Liver (tissue), 9 donors: ENCODE measurements around the gene PLCL1. TPM values are rescaled to one million over a fixed set of nuclear protein-coding genes. Genes with fewer than 3 reads are reported as not detected.

ENCODE experiments used
- DNase-seq: peaks from one replicate; pipeline ENCODE4 v3.0.0-alpha.2; 2017; ENCODE audit warnings: low spot score
- H3K27ac ChIP-seq, 2 donors: one replicate each; pipeline ENCODE4 v1.7.0; 2013; ENCODE audit warnings: inconsistent platforms in 2 of 2, low read length in 2 of 2, control low read depth in 1 of 2, low read depth in 1 of 2, mild to moderate bottlenecking in 1 of 2
- H3K27me3 ChIP-seq, 4 donors: one replicate each; pipeline versions ENCODE4 v1.6.1 to v1.7.0; 2013; ENCODE audit warnings: low read length in 3 of 4, inconsistent platforms in 1 of 4, mild to moderate bottlenecking in 1 of 4, moderate library complexity in 1 of 4; ENCODE audit not compliant: control insufficient read depth in 4 of 4, insufficient read depth in 4 of 4
- H3K36me3 ChIP-seq, 4 donors: one replicate each; pipeline versions ENCODE4 v1.6.1 to v1.7.0; 2013; ENCODE audit warnings: low read length in 3 of 4, mild to moderate bottlenecking in 3 of 4, low read depth in 1 of 4, moderate library complexity in 1 of 4; ENCODE audit not compliant: control insufficient read depth in 4 of 4, insufficient read depth in 3 of 4
- H3K4me1 ChIP-seq, 4 donors: one replicate each; pipeline versions ENCODE4 v1.6.1 to v1.7.0; 2013; ENCODE audit warnings: low read length in 3 of 4, mild to moderate bottlenecking in 3 of 4, moderate library complexity in 1 of 4; ENCODE audit not compliant: control insufficient read depth in 4 of 4, insufficient read depth in 4 of 4
- H3K4me3 ChIP-seq, 3 donors: one replicate each; pipeline versions ENCODE4 v1.6.1 to v1.7.0; 2013; ENCODE audit warnings: low read length in 3 of 3, control low read depth in 1 of 3, low read depth in 1 of 3, mild to moderate bottlenecking in 1 of 3
- H3K9ac ChIP-seq, 2 donors: one replicate each; pipeline ENCODE4 v1.7.0; 2013; ENCODE audit warnings: low read length in 2 of 2, mild to moderate bottlenecking in 2 of 2, moderate library complexity in 2 of 2, control low read depth in 1 of 2, low read depth in 1 of 2
- H3K9me3 ChIP-seq, 4 donors: one replicate each; pipeline versions ENCODE4 v1.6.1 to v1.7.0; 2013; ENCODE audit warnings: low read length in 3 of 4; ENCODE audit not compliant: control insufficient read depth in 4 of 4
- ATF3 ChIP-seq: IDR thresholded peaks from 2 replicates; pipeline ENCODE4 v1.6.1; 2016; ENCODE audit warnings: antibody characterized with exemption
- CTCF ChIP-seq: fragments of 150-350 bp; IDR thresholded peaks from 2 replicates; pipeline ENCODE4 v1.5.1; 2017; ENCODE audit warnings: improper control_type of control experiment, low read depth, low read length; ENCODE audit not compliant: missing input control
- EGR1 ChIP-seq, 2 donors: IDR thresholded peaks; 2 replicates each; pipeline ENCODE4 v1.6.1; 2016 to 2018; ENCODE audit warnings: antibody characterized with exemption in 2 of 2, low read depth in 2 of 2
- FOXA1 ChIP-seq: IDR thresholded peaks from 2 replicates; pipeline ENCODE4 v1.6.1; 2016; ENCODE audit warnings: antibody characterized with exemption
- FOXA2 ChIP-seq: IDR thresholded peaks from 2 replicates; pipeline ENCODE4 v1.6.1; 2016; ENCODE audit warnings: antibody characterized with exemption
- GABPA ChIP-seq, 2 donors: IDR thresholded peaks in 1 of 2; conservative IDR thresholded peaks in 1 of 2; 2 replicates each; pipeline ENCODE4 v1.6.1; 2016; ENCODE audit warnings: antibody characterized with exemption in 2 of 2, mild to moderate bottlenecking in 1 of 2, moderate library complexity in 1 of 2
- HNF4A ChIP-seq, 2 donors: conservative IDR thresholded peaks; 2 replicates each; pipeline ENCODE4 v1.6.1; 2016; ENCODE audit warnings: antibody characterized with exemption in 2 of 2, mild to moderate bottlenecking in 2 of 2
- HNF4G ChIP-seq: IDR thresholded peaks from 2 replicates; pipeline ENCODE4 v1.6.1; 2016; ENCODE audit warnings: antibody characterized with exemption
- JUND ChIP-seq, 2 donors: IDR thresholded peaks; 2 replicates each; pipeline ENCODE4 v1.6.1; 2016; ENCODE audit warnings: antibody characterized with exemption in 2 of 2
- MAX ChIP-seq: IDR thresholded peaks from 2 replicates; pipeline ENCODE4 v1.6.1; 2016; ENCODE audit warnings: antibody characterized with exemption
- NR2F2 ChIP-seq: IDR thresholded peaks from 2 replicates; pipeline ENCODE4 v1.6.1; 2016; ENCODE audit warnings: antibody characterized with exemption
- RAD21 ChIP-seq, 2 donors: IDR thresholded peaks; 2 replicates each; pipeline ENCODE4 v1.6.1; 2016; ENCODE audit warnings: antibody characterized with exemption in 2 of 2, mild to moderate bottlenecking in 2 of 2
- RXRA ChIP-seq, 2 donors: IDR thresholded peaks; 2 replicates each; pipeline ENCODE4 v1.6.1; 2017 to 2018; ENCODE audit warnings: antibody characterized with exemption in 2 of 2, mild to moderate bottlenecking in 1 of 2
- SP1 ChIP-seq: IDR thresholded peaks from 2 replicates; pipeline ENCODE4 v1.6.1; 2018; ENCODE audit warnings: antibody characterized with exemption, mild to moderate bottlenecking
- TAF1 ChIP-seq: conservative IDR thresholded peaks from 2 replicates; pipeline ENCODE4 v1.6.1; 2016; ENCODE audit warnings: antibody characterized with exemption, mild to moderate bottlenecking
- YY1 ChIP-seq: IDR thresholded peaks from 2 replicates; pipeline ENCODE4 v1.6.1; 2016; ENCODE audit warnings: antibody characterized with exemption, mild to moderate bottlenecking
- ZBTB33 ChIP-seq: IDR thresholded peaks from 2 replicates; pipeline ENCODE4 v1.6.1; 2016; ENCODE audit warnings: antibody characterized with exemption
- WGBS: extraction: QIAGEN DNeasy Blood & Tissue Kit; methylation state at CpG from one replicate; pipeline ENCODE4 v1.1.7; 2013; 5-methylcytosine and 5-hydroxymethylcytosine counted together
- polyA plus RNA-seq, 2 donors: library from polyadenylated mRNA; stranded (reverse) in 1 of 2; unstranded in 1 of 2; fragments of 200-250 nt in 1 of 2; fragments of >200 nt in 1 of 2; fragmentation: Nextera tagmentation in 1 of 2; extraction: Ambion mirVana in 1 of 2; gene quantifications; one replicate each; pipeline versions ENCODE4 v1.2.1 to v1.2.3, GENCODE V29; 2013 to 2015
- total RNA-seq, 2 donors: library from RNA; depleted of rRNA; stranded (reverse); fragments of >200 nt; gene quantifications; one replicate each; pipeline ENCODE4 v1.2.3, GENCODE V29; 2014
- donor health status: healthy.
- donor health status: healthy.
- donor health status: healthy.
- donor health status: healthy.
- donor health status: healthy.

Gene PLCL1
- total and polyA plus RNA-seq, 4 donors, result 0.08 to 0.59 (median 0.31) TPM

- TF ChIP-seq HNF4G, result no peak
- no peak for TF ChIP-seq NR2F2
- Histone ChIP-seq H3K4me1 (no peaks in the 10 kb centered on the region), H3K27ac (no peak overlapping the region), H3K27me3 (no peaks in the 10 kb centered on the region), H3K9me3 (no peaks in the 10 kb centered on the region), H3K36me3 (no peaks in the 10 kb centered on the region), H3K4me3 (no peak overlapping the region), H3K9ac (no peak overlapping the region)
- 61% methylated on average over 3 of the region's 3 CpGs for WGBS
- no peak for DNase-seq
Measured at GRCh38 chr2:197913084-197913483, 108.7 kb downstream of the PLCL1 start.

- no peak for DNase-seq
- H3K4me1 ChIP-seq, result no peaks in the 10 kb centered on the region
- H3K27ac ChIP-seq, result no peak overlapping the region
- no peaks in the 10 kb centered on the region for H3K27me3 ChIP-seq
- H3K36me3 ChIP-seq, result no peaks in the 10 kb centered on the region
- TF ChIP-seq NR2F2, result no peak
- no peak for TF ChIP-seq TAF1
- no peak for TF ChIP-seq MAX
- TF ChIP-seq SP1, result no peak
- no peak for TF ChIP-seq RXRA (IDR thresholded peaks at IDR 0.05)
- TF ChIP-seq ATF3, result no peak
- TF ChIP-seq EGR1 (IDR thresholded peaks at IDR 0.05; ENCODE audit: low read depth in 2 of 2), result no peak
- no peak for TF ChIP-seq FOXA2
- TF ChIP-seq FOXA1, result no peak
- no peak for TF ChIP-seq HNF4G
- TF ChIP-seq RAD21 (IDR thresholded peaks at IDR 0.05), result no peak
- TF ChIP-seq CTCF, result no peak
- no peak for TF ChIP-seq JUND (IDR thresholded peaks at IDR 0.05)
- TF ChIP-seq YY1, result no peak
- no peak for TF ChIP-seq ZBTB33
- no peak for TF ChIP-seq GABPA (IDR thresholded peaks at IDR 0.05 in 1 of 2, conservative IDR thresholded peaks at IDR 0.05 in 1 of 2)
- no peak for TF ChIP-seq HNF4A (conservative IDR thresholded peaks at IDR 0.05)
- WGBS, result 72% methylated on average over 2 of the region's 2 CpGs
- H3K4me3 ChIP-seq, result no peak overlapping the region
- H3K9me3 ChIP-seq, result no peaks in the 10 kb centered on the region
- no peak overlapping the region for H3K9ac ChIP-seq
Measured at GRCh38 chr2:197914778-197915177, 110.4 kb downstream of the PLCL1 start.
